ENCODE measurements around the gene STAT6. TPM values are rescaled to one million over a fixed set of nuclear protein-coding genes. Genes with fewer than 3 reads are reported as not detected.

Gene STAT6
- total and polyA plus RNA-seq, 2 donors (not counting 1 experiment from before 2014, with no cell fraction given): 103 to 123 TPM

DNA sequence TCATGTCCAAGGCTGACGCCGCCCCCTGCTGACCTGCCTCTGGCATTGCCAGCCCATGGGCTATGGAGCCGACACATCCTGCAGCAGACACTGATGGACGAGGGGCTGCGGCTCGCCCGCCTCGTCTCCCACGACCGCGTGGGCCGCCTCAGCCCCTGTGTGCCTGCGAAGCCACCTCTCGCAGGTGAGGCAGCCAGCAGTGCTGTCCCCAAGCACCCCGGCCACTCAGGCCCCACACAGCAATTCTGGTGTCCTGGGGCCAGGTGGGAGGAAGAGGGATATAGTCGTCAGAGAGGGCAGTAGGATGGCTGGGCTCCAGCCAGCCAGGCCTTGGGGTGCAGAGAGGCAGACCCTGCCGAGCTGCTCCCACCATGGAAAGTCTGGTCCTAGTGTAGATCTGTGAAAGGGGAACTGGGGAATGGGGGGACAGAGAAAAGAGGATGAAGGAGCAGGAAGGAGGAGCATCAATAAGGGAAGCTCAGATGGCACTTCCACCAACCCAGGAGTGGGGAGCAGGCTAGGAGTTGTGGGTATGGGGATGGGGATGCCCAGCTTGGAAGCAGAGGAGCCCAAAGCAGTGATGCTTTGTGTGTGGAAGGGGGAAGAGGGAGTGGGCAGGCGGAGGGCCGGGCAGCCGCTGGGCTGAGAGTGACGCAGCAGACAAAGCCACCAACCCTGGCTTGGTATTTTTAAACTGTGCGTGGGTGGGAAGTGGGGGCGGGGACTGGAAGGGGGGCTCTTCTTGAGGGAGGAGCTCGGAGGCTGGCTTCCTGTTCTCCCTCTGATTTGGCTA, 17.6 kb downstream of the STAT6 start:
- H3K4me2 ChIP-seq (ENCODE audit: extremely low read depth, insufficient read depth, low read length): peak overlapping the region; percentile 55
- TF ChIP-seq CTCF (conservative IDR thresholded peaks at IDR 0.05 in 1 of 2, IDR thresholded peaks at IDR 0.05 in 1 of 2; ENCODE audit: low read depth in 1 of 2, low read length in 2 of 2) (peak; percentile 34 to 55), EZH2 (IDR thresholded peaks at IDR 0.05; ENCODE audit: low read length, missing control alignments) (no peak)
- peak; percentile 85 to 87 for DNase-seq (ENCODE audit: low read depth in 2 of 2)
- H3K4me1 ChIP-seq (ENCODE audit: control insufficient read depth, extremely low read depth, insufficient read depth, low read length): peaks cover 22% of the 10 kb centered on the region
- H3K27me3 ChIP-seq (ENCODE audit: control insufficient read depth, insufficient read depth, low read length): no peaks in the 10 kb centered on the region
- H3K9me3 ChIP-seq (ENCODE audit: control insufficient read depth, insufficient read depth, low read depth, low read length): no peaks in the 10 kb centered on the region
- H3K79me2 ChIP-seq (ENCODE audit: control insufficient read depth, insufficient read depth, low read length): peaks cover 47% of the 10 kb centered on the region
- H4K20me1 ChIP-seq (ENCODE audit: control insufficient read depth, extremely low read depth, insufficient read depth, low read length): no peaks in the 10 kb centered on the region
- no peak overlapping the region for H2AFZ ChIP-seq (ENCODE audit: low read length)
- H3K36me3 ChIP-seq (ENCODE audit: control insufficient read depth, insufficient read depth, low read length): peaks cover 39% of the 10 kb centered on the region
- peak overlapping the region; percentile 75 for H3K27ac ChIP-seq (ENCODE audit: insufficient read depth, low read length)
- H3K4me3 ChIP-seq (replicated peaks in 1 of 4; ENCODE audit: control extremely low read depth in 1 of 4, insufficient read depth in 1 of 4, low read depth in 3 of 4, low read length in 4 of 4): peak overlapping the region; percentile 9 to 19 (median 17)
- peak overlapping the region; percentile 18 for H3K9ac ChIP-seq (ENCODE audit: insufficient read depth, low read length)

GRCh38 chr12:57092876-57093414, 18.2 kb downstream of the STAT6 start:
- Histone ChIP-seq H3K9ac (ENCODE audit: insufficient read depth, low read length) (peak overlapping the region; percentile 18), H3K36me3 (ENCODE audit: control insufficient read depth, insufficient read depth, low read length) (peaks cover 39% of the 10 kb centered on the region), H3K4me2 (ENCODE audit: extremely low read depth, insufficient read depth, low read length) (peak overlapping the region; percentile 55), H3K4me1 (ENCODE audit: control insufficient read depth, extremely low read depth, insufficient read depth, low read length) (peaks cover 26% of the 10 kb centered on the region), H3K27me3 (ENCODE audit: control insufficient read depth, insufficient read depth, low read length) (no peaks in the 10 kb centered on the region), H4K20me1 (ENCODE audit: control insufficient read depth, extremely low read depth, insufficient read depth, low read length) (no peaks in the 10 kb centered on the region), H3K27ac (ENCODE audit: insufficient read depth, low read length) (peak overlapping the region; percentile 75), H2AFZ (ENCODE audit: low read length) (no peak overlapping the region), H3K79me2 (ENCODE audit: control insufficient read depth, insufficient read depth, low read length) (peaks cover 47% of the 10 kb centered on the region), H3K9me3 (ENCODE audit: control insufficient read depth, insufficient read depth, low read depth, low read length) (no peaks in the 10 kb centered on the region), H3K4me3 (replicated peaks in 1 of 4; ENCODE audit: control extremely low read depth in 1 of 4, insufficient read depth in 1 of 4, low read depth in 3 of 4, low read length in 4 of 4) (peak overlapping the region in 1 of 4 experiments; percentile 95)
- TF ChIP-seq CTCF (conservative IDR thresholded peaks at IDR 0.05 in 1 of 2, IDR thresholded peaks at IDR 0.05 in 1 of 2; ENCODE audit: low read depth in 1 of 2, low read length in 2 of 2) (no peak), EZH2 (IDR thresholded peaks at IDR 0.05; ENCODE audit: low read length, missing control alignments) (no peak)
- DNase-seq (ENCODE audit: low read depth in 2 of 2): no peak

- H4K20me1 ChIP-seq (ENCODE audit: control insufficient read depth, extremely low read depth, insufficient read depth, low read length): no peaks in the 10 kb centered on the region
- peaks cover 47% of the 10 kb centered on the region for H3K79me2 ChIP-seq (ENCODE audit: control insufficient read depth, insufficient read depth, low read length)
- DNase-seq (ENCODE audit: low read depth in 2 of 2): no peak
- TF ChIP-seq EZH2 (IDR thresholded peaks at IDR 0.05; ENCODE audit: low read length, missing control alignments) (no peak), CTCF (conservative IDR thresholded peaks at IDR 0.05 in 1 of 2, IDR thresholded peaks at IDR 0.05 in 1 of 2; ENCODE audit: low read depth in 1 of 2, low read length in 2 of 2) (no peak)
- H3K36me3 ChIP-seq (ENCODE audit: control insufficient read depth, insufficient read depth, low read length): peaks cover 39% of the 10 kb centered on the region
- H3K4me1 ChIP-seq (ENCODE audit: control insufficient read depth, extremely low read depth, insufficient read depth, low read length): peaks cover 26% of the 10 kb centered on the region
- no peak overlapping the region for H3K27ac ChIP-seq (ENCODE audit: insufficient read depth, low read length)
- no peak overlapping the region for H3K9ac ChIP-seq (ENCODE audit: insufficient read depth, low read length)
- H2AFZ ChIP-seq (ENCODE audit: low read length): no peak overlapping the region
- no peaks in the 10 kb centered on the region for H3K27me3 ChIP-seq (ENCODE audit: control insufficient read depth, insufficient read depth, low read length)
- H3K4me2 ChIP-seq (ENCODE audit: extremely low read depth, insufficient read depth, low read length): peak overlapping the region; percentile 28
- peak overlapping the region in 1 of 4 experiments; percentile 95 for H3K4me3 ChIP-seq (replicated peaks in 1 of 4; ENCODE audit: control extremely low read depth in 1 of 4, insufficient read depth in 1 of 4, low read depth in 3 of 4, low read length in 4 of 4)
- no peaks in the 10 kb centered on the region for H3K9me3 ChIP-seq (ENCODE audit: control insufficient read depth, insufficient read depth, low read depth, low read length)
These were observed 18.7 kb downstream of the STAT6 start for GRCh38 chr12:57092529-57092862.
